Ovary (tissue), 3 donors: ENCODE data around the gene PGAM4.

Experiments used
- POLR2A ChIP-seq: fragments of 450-650 bp; IDR thresholded peaks from one replicate; pipeline ENCODE4 v1.6.1; 2017; ENCODE audit warnings: antibody characterized with exemption, mild to moderate bottlenecking, moderate library complexity
- TF ChIP-seq, protein P1 (sequence below), 3 donors: fragments of 450-650 bp in 2 of 3; fragments of 200-600 bp in 1 of 3; IDR thresholded peaks; one replicate each; pipeline versions ENCODE4 v1.5.1 to v1.8.0; 2016 to 2022; ENCODE audit warnings: antibody characterized with exemption in 3 of 3, mild to moderate bottlenecking in 1 of 3
- donor health status: DM: no; HTN: no; CAD: no.

DNA sequence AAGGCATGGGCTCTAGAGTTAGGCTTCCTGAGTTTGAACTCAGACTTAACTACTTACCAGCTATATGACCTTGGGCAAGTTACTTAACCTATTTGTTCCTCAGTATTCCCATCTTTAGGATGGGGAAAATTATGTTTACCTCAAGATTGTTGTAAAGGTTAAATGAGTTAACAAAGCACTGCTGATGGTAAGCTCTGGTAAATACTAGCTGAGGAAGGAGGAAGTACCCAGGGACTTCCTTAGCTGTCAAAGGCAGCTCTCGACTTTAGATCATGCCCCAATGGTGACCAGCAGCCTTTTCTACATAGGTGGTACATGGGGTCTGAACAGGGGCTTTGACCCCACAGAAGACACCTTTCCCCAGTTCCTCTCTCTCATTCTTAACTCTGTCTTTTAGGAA lies 38.9 kb downstream of the PGAM4 start:
- TF ChIP-seq, protein P1, sequence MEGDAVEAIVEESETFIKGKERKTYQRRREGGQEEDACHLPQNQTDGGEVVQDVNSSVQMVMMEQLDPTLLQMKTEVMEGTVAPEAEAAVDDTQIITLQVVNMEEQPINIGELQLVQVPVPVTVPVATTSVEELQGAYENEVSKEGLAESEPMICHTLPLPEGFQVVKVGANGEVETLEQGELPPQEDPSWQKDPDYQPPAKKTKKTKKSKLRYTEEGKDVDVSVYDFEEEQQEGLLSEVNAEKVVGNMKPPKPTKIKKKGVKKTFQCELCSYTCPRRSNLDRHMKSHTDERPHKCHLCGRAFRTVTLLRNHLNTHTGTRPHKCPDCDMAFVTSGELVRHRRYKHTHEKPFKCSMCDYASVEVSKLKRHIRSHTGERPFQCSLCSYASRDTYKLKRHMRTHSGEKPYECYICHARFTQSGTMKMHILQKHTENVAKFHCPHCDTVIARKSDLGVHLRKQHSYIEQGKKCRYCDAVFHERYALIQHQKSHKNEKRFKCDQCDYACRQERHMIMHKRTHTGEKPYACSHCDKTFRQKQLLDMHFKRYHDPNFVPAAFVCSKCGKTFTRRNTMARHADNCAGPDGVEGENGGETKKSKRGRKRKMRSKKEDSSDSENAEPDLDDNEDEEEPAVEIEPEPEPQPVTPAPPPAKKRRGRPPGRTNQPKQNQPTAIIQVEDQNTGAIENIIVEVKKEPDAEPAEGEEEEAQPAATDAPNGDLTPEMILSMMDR (IDR thresholded peaks at IDR 0.05): no peak
- TF ChIP-seq POLR2A: no peak
